IPS-15b (cell line): ENCODE measurements around the gene HEXD.

ENCODE experiments used
- H3K27me3 ChIP-seq: one replicate; pipeline ENCODE4 v1.6.1; 2013; ENCODE audit warnings: low read length; ENCODE audit not compliant: control insufficient read depth, insufficient read depth
- H3K36me3 ChIP-seq: one replicate; pipeline ENCODE4 v1.6.1; 2013; ENCODE audit warnings: low read length; ENCODE audit not compliant: control insufficient read depth, insufficient read depth
- H3K4me1 ChIP-seq: one replicate; pipeline ENCODE4 v1.6.1; 2013; ENCODE audit warnings: mild to moderate bottlenecking, low read length; ENCODE audit not compliant: control insufficient read depth, insufficient read depth
- H3K4me3 ChIP-seq: one replicate; pipeline ENCODE4 v1.5.1; 2013; ENCODE audit warnings: low read depth, low read length
- H3K9ac ChIP-seq: one replicate; pipeline ENCODE4 v1.6.1; 2013; ENCODE audit warnings: low read depth, mild to moderate bottlenecking, low read length
- H3K9me3 ChIP-seq: one replicate; pipeline ENCODE4 v1.6.1; 2013; ENCODE audit warnings: mild to moderate bottlenecking, low read length; ENCODE audit not compliant: control insufficient read depth, insufficient read depth

Gene HEXD

GRCh38 chr17:82434216-82434565, 16.0 kb downstream of the HEXD start:
- H3K36me3 ChIP-seq = peaks cover 2% of the 10 kb centered on the region
- no peak overlapping the region for H3K9ac ChIP-seq
- no peaks in the 10 kb centered on the region for H3K4me1 ChIP-seq
- no peaks in the 10 kb centered on the region for H3K27me3 ChIP-seq
- H3K4me3 ChIP-seq = no peak overlapping the region
- H3K9me3 ChIP-seq = no peaks in the 10 kb centered on the region

GRCh38 chr17:82435103-82435502, 17.0 kb downstream of the HEXD start:
- no peaks in the 10 kb centered on the region for H3K9me3 ChIP-seq
- no peaks in the 10 kb centered on the region for H3K4me1 ChIP-seq
- no peak overlapping the region for H3K4me3 ChIP-seq
- peaks cover 2% of the 10 kb centered on the region for H3K36me3 ChIP-seq
- no peaks in the 10 kb centered on the region for H3K27me3 ChIP-seq
- H3K9ac ChIP-seq = no peak overlapping the region

- Histone ChIP-seq H3K36me3 (peaks cover 2% of the 10 kb centered on the region), H3K9ac (no peak overlapping the region), H3K9me3 (no peaks in the 10 kb centered on the region), H3K27me3 (no peaks in the 10 kb centered on the region), H3K4me1 (no peaks in the 10 kb centered on the region), H3K4me3 (no peak overlapping the region)
These were observed 17.7 kb downstream of the HEXD start for GRCh38 chr17:82435601-82436583.

- H3K4me3 ChIP-seq = no peak overlapping the region
- no peaks in the 10 kb centered on the region for H3K27me3 ChIP-seq
- no peaks in the 10 kb centered on the region for H3K9me3 ChIP-seq
- peaks cover 2% of the 10 kb centered on the region for H3K36me3 ChIP-seq
- H3K9ac ChIP-seq = no peak overlapping the region
- no peaks in the 10 kb centered on the region for H3K4me1 ChIP-seq
These were observed 18.6 kb downstream of the HEXD start for GRCh38 chr17:82436601-82437324.

GRCh38 chr17:82437325-82437668, 19.1 kb downstream of the HEXD start:
- no peak overlapping the region for H3K9ac ChIP-seq
- H3K4me1 ChIP-seq = no peaks in the 10 kb centered on the region
- no peaks in the 10 kb centered on the region for H3K27me3 ChIP-seq
- no peak overlapping the region for H3K4me3 ChIP-seq
- no peaks in the 10 kb centered on the region for H3K9me3 ChIP-seq
- peaks cover 2% of the 10 kb centered on the region for H3K36me3 ChIP-seq

GRCh38 chr17:82438401-82439193, 20.4 kb downstream of the HEXD start:
- Histone ChIP-seq H3K36me3 (peaks cover 13% of the 10 kb centered on the region), H3K27me3 (no peaks in the 10 kb centered on the region), H3K9me3 (no peaks in the 10 kb centered on the region), H3K4me1 (no peaks in the 10 kb centered on the region), H3K9ac (no peak overlapping the region), H3K4me3 (no peak overlapping the region)

GRCh38 chr17:82439194-82439828, 21.2 kb downstream of the HEXD start:
- Histone ChIP-seq H3K36me3 (peaks cover 18% of the 10 kb centered on the region), H3K9me3 (no peaks in the 10 kb centered on the region), H3K9ac (no peak overlapping the region), H3K4me3 (no peak overlapping the region), H3K4me1 (no peaks in the 10 kb centered on the region), H3K27me3 (no peaks in the 10 kb centered on the region)

- no peaks in the 10 kb centered on the region for H3K9me3 ChIP-seq
- peaks cover 24% of the 10 kb centered on the region for H3K36me3 ChIP-seq
- no peak overlapping the region for H3K4me3 ChIP-seq
- H3K9ac ChIP-seq = no peak overlapping the region
- H3K4me1 ChIP-seq = no peaks in the 10 kb centered on the region
- H3K27me3 ChIP-seq = no peaks in the 10 kb centered on the region
These were observed 21.8 kb downstream of the HEXD start for GRCh38 chr17:82439829-82440365.

- Histone ChIP-seq H3K9ac (no peak overlapping the region), H3K9me3 (no peaks in the 10 kb centered on the region), H3K36me3 (peaks cover 25% of the 10 kb centered on the region), H3K4me1 (no peaks in the 10 kb centered on the region), H3K4me3 (no peak overlapping the region), H3K27me3 (no peaks in the 10 kb centered on the region)
These were observed 22.4 kb downstream of the HEXD start for GRCh38 chr17:82440469-82440981.

- Histone ChIP-seq H3K36me3 (peaks cover 31% of the 10 kb centered on the region), H3K9ac (no peak overlapping the region), H3K4me3 (no peak overlapping the region), H3K4me1 (no peaks in the 10 kb centered on the region), H3K27me3 (no peaks in the 10 kb centered on the region), H3K9me3 (no peaks in the 10 kb centered on the region)
These were observed 23.0 kb downstream of the HEXD start for GRCh38 chr17:82440991-82441627.
